ENCODE measurements around the gene GGA2. TPM values are rescaled to one million over a fixed set of nuclear protein-coding genes. Genes with fewer than 3 reads are reported as not detected.
"Not testable (repeated sequence)": the region's sequence is repeated elsewhere in the genome, so short reads cannot be mapped to it uniquely, and the experiment has no call there.

GGA2 gene
- total RNA-seq, 1 donor from 2014 or later, result 39.0 TPM

GRCh38 chr16:23465179-23465578 lies 45.1 kb downstream of the GGA2 start:
- Histone ChIP-seq H3K4me3 (no peak overlapping the region), H3K27me3 (no peaks in the 10 kb centered on the region), H3K27ac (no peak overlapping the region), H3K9me3 (no peaks in the 10 kb centered on the region), H3K4me1 (no peaks in the 10 kb centered on the region), H3K36me3 (peaks cover 0 to 52% of the 10 kb centered on the region in 2 donors)
- TF ChIP-seq, protein P1, sequence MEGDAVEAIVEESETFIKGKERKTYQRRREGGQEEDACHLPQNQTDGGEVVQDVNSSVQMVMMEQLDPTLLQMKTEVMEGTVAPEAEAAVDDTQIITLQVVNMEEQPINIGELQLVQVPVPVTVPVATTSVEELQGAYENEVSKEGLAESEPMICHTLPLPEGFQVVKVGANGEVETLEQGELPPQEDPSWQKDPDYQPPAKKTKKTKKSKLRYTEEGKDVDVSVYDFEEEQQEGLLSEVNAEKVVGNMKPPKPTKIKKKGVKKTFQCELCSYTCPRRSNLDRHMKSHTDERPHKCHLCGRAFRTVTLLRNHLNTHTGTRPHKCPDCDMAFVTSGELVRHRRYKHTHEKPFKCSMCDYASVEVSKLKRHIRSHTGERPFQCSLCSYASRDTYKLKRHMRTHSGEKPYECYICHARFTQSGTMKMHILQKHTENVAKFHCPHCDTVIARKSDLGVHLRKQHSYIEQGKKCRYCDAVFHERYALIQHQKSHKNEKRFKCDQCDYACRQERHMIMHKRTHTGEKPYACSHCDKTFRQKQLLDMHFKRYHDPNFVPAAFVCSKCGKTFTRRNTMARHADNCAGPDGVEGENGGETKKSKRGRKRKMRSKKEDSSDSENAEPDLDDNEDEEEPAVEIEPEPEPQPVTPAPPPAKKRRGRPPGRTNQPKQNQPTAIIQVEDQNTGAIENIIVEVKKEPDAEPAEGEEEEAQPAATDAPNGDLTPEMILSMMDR (IDR thresholded peaks at IDR 0.05), result no peak
- TF ChIP-seq POLR2A (IDR thresholded peaks at IDR 0.05), result no peak
- no peak for TF ChIP-seq POLR2AphosphoS5 (IDR thresholded peaks at IDR 0.05; ENCODE audit: insufficient read depth in 1 of 2, low read depth in 1 of 2)
- DNase-seq (ENCODE audit: extremely low spot score in 2 of 2), result no peak
- intact Hi-C loops (cut with DNase I), result no loop called here

- peaks cover 0 to 42% of the 10 kb centered on the region in 2 donors for H3K36me3 ChIP-seq
- H3K9me3 ChIP-seq, result no peaks in the 10 kb centered on the region
- no peak overlapping the region for H3K27ac ChIP-seq
- DNase-seq (ENCODE audit: extremely low spot score in 2 of 2), result no peak
- H3K4me1 ChIP-seq, result no peaks in the 10 kb centered on the region
- intact Hi-C loops (cut with DNase I), result no loop called here
- no peaks in the 10 kb centered on the region for H3K27me3 ChIP-seq
- no peak overlapping the region for H3K4me3 ChIP-seq
- TF ChIP-seq, protein P1 (IDR thresholded peaks at IDR 0.05), result no peak
- TF ChIP-seq POLR2AphosphoS5 (IDR thresholded peaks at IDR 0.05; ENCODE audit: insufficient read depth in 1 of 2, low read depth in 1 of 2) (no peak), POLR2A (IDR thresholded peaks at IDR 0.05) (no peak)
Measured at GRCh38 chr16:23464196-23464595, 46.1 kb downstream of the GGA2 start.

DNA sequence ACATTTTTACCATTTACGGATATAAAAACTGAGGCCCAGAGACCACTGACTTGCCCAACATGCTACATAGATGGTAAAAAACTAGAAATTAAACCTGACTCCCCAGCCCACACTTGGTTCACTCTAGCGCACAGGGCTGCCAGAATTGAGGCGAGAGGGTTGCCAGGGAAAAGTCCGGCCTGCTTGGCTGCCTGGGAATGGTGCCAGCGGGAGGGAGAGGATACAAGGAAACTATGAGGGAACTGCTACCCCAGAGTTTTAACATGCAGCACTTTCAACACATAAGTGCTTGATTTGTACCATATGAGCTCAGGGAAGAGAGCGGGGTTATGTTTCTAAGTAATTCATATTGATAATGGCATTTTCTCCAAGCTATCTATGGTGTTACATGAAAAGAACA lies 47.3 kb downstream of the GGA2 start:
- H3K4me1 ChIP-seq; H3K27ac ChIP-seq; H3K9me3 ChIP-seq; intact Hi-C loops (cut with DNase I); H3K4me3 ChIP-seq; H3K27me3 ChIP-seq; DNase-seq (ENCODE audit: extremely low spot score in 2 of 2): not testable (repeated sequence)
- H3K36me3 ChIP-seq, result peaks cover 0 to 30% of the 10 kb centered on the region in 2 donors

DNA sequence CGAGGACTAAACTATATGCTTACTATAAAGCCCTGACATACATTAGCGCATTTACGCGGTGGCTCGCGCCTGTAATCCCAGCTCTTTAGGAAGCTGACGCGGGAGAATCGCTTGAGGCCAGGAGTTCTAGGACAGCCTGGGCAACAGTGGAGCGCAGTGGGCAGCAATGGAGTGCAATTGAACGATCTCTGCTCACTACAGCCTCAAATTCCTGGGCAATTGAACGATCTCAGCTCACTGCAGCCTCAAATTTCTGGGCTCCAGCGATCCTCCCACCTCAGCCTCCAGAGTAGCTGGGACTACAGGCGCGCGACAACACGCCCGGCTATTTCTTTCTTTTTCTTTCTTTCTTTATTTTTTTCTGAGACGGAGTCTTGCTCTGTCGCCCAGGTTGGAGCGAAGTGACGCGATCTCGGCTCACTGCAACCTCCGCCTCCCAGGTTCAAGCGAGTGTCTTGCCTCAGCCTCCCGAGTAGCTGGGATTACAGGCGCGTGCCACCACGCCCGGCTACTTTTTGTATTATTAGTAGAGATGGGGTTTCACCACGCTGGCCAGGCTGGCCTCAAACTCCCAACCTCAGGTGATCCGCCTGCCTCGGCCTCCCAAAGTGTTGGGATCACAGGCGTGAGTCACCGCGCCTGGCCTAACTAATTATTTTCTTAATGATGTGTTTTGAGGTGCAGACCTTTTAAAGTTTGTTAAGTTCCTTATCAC lies 56.8 kb downstream of the GGA2 start:
- intact Hi-C loops (cut with DNase I), result no loop called here
- no peaks in the 10 kb centered on the region for H3K9me3 ChIP-seq
- no peak for TF ChIP-seq POLR2A (IDR thresholded peaks at IDR 0.05)
- TF ChIP-seq, protein P1 (IDR thresholded peaks at IDR 0.05), result no peak
- no peak for DNase-seq (ENCODE audit: extremely low spot score in 2 of 2)
- peaks cover 35% of the 10 kb centered on the region for H3K4me1 ChIP-seq
- H3K27ac ChIP-seq, result peak overlapping the region; percentile 71
- no peaks in the 10 kb centered on the region for H3K36me3 ChIP-seq
- H3K4me3 ChIP-seq, result peak overlapping the region; percentile 73 to 89
- H3K27me3 ChIP-seq, result no peaks in the 10 kb centered on the region

- Histone ChIP-seq H3K36me3 (no peaks in the 10 kb centered on the region), H3K9me3 (no peaks in the 10 kb centered on the region), H3K27ac (peak within 1 kb of the TSS; percentile 71), H3K27me3 (no peaks in the 10 kb centered on the region), H3K4me1 (peaks cover 35% of the 10 kb centered on the region), H3K4me3 (peak within 1 kb of the TSS; percentile 73 to 89)
- intact Hi-C loops (cut with DNase I), result no loop called here
- TF ChIP-seq POLR2AphosphoS5 (IDR thresholded peaks at IDR 0.05; ENCODE audit: insufficient read depth in 1 of 2, low read depth in 1 of 2) (peak; percentile 91 to 93), POLR2A (IDR thresholded peaks at IDR 0.05) (no peak)
- TF ChIP-seq, protein P1 (IDR thresholded peaks at IDR 0.05), result no peak
- peak in 1 of 2 donors; percentile 93 for DNase-seq (ENCODE audit: extremely low spot score in 2 of 2)
Measured at GRCh38 chr16:23452572-23453337, 57.5 kb downstream of the GGA2 start, which contains the start of gene COG7. Gene COG7, minus strand, starts transcription at chr16:23453189. Its CDS starts 195 bp downstream, at chr16:23452994.
